SK-N-SH (cell line): Measurements from ENCODE around the gene MCUB.
"Not testable (repeated sequence)": the region's sequence is repeated elsewhere in the genome, so short reads cannot be mapped to it uniquely, and the experiment has no call there.

ENCODE experiments used
- CHD2 ChIP-seq: fragments of 150-350 bp; IDR thresholded peaks from 2 replicates; pipeline ENCODE4 v1.6.1; 2018; ENCODE audit warnings: low read length; ENCODE audit not compliant: partially characterized antibody
- ELF1 ChIP-seq: IDR thresholded peaks from 2 replicates; pipeline ENCODE4 v1.4.0; 2012
- FOXJ3 ChIP-seq: sonication (generic); formaldehyde crosslinking; IDR thresholded peaks from 2 replicates; pipeline ENCODE4 v1.5.1; 2020; ENCODE audit warnings: mild to moderate bottlenecking, missing genetic modification reagents
- FOXM1 ChIP-seq: IDR thresholded peaks from 2 replicates; pipeline ENCODE4 v1.4.0; 2012; ENCODE audit warnings: low read depth, mild to moderate bottlenecking
- POLR2AphosphoS5 ChIP-seq: IDR thresholded peaks from 2 replicates; pipeline ENCODE4 v1.6.1; 2012; ENCODE audit warnings: low read depth, low read length
- RAD21 ChIP-seq: IDR thresholded peaks from 2 replicates; pipeline ENCODE4 v1.6.1; 2012; ENCODE audit warnings: mild to moderate bottlenecking, low read length
- RCOR1 ChIP-seq: fragments of 150-350 bp; IDR thresholded peaks from 2 replicates; pipeline ENCODE4 v1.6.1; 2017; ENCODE audit warnings: antibody characterized with exemption, low read length
- REST ChIP-seq: IDR thresholded peaks from 2 replicates; pipeline ENCODE4 v1.6.1; 2012; ENCODE audit warnings: mild to moderate bottlenecking, low read depth, low read length, moderate library complexity
- RFX5 ChIP-seq: IDR thresholded peaks from 2 replicates; pipeline ENCODE4 v1.6.1; 2012; ENCODE audit warnings: mild to moderate bottlenecking, improper control_type of control experiment, low read length
- SIN3A ChIP-seq: IDR thresholded peaks from 2 replicates; pipeline ENCODE4 v1.6.1; 2012; ENCODE audit warnings: low read depth, mild to moderate bottlenecking, low read length, moderate library complexity, borderline replicate concordance
- SMC3 ChIP-seq: IDR thresholded peaks from 2 replicates; pipeline ENCODE4 v1.6.1; 2012; ENCODE audit warnings: low read depth, low read length, improper control_type of control experiment
- TCF12 ChIP-seq: IDR thresholded peaks from 2 replicates; pipeline ENCODE4 v1.4.0; 2012
- YY1 ChIP-seq: IDR thresholded peaks from 2 replicates; pipeline ENCODE4 v1.4.0; 2012; ENCODE audit warnings: low read depth, mild to moderate bottlenecking
- TF ChIP-seq, protein P1 (sequence below): fragments of 200-600 bp; sonication (generic); IDR thresholded peaks from 2 replicates; pipeline ENCODE4 v1.6.1; 2017; ENCODE audit warnings: antibody characterized with exemption, mild to moderate bottlenecking, moderate library complexity

DNA sequence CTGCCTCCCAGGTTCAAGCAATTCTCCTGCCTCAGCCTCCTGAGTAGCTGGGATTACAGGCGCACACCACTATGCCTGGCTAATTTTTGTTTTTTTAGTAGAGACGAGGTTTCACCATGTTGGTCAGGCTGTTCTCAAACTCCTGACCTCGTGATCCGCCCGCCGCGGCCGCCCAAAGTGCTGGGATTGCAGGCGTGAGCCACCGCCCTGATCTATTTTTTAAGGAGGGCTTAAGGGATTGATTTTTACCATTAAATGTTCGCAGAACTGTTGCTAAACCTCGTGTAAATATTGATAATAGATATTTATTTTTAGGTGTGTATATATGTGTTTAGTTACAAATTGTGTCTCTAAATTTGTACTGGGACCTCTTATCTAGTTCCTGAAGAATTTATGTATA lies 46.7 kb upstream of the MCUB start:
- TF ChIP-seq POLR2AphosphoS5; CHD2; RCOR1; RFX5; TCF12; REST; RAD21; SMC3; FOXJ3 (CRISPR knock-in tag); YY1; ELF1; SIN3A; FOXM1: not testable (repeated sequence)
- TF ChIP-seq, protein P1, sequence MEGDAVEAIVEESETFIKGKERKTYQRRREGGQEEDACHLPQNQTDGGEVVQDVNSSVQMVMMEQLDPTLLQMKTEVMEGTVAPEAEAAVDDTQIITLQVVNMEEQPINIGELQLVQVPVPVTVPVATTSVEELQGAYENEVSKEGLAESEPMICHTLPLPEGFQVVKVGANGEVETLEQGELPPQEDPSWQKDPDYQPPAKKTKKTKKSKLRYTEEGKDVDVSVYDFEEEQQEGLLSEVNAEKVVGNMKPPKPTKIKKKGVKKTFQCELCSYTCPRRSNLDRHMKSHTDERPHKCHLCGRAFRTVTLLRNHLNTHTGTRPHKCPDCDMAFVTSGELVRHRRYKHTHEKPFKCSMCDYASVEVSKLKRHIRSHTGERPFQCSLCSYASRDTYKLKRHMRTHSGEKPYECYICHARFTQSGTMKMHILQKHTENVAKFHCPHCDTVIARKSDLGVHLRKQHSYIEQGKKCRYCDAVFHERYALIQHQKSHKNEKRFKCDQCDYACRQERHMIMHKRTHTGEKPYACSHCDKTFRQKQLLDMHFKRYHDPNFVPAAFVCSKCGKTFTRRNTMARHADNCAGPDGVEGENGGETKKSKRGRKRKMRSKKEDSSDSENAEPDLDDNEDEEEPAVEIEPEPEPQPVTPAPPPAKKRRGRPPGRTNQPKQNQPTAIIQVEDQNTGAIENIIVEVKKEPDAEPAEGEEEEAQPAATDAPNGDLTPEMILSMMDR = not testable (repeated sequence)
